ENCODE measurements around the gene C14orf132.
"Not testable (repeated sequence)": the region's sequence is repeated elsewhere in the genome, so short reads cannot be mapped to it uniquely, and the experiment has no call there.

C14orf132 gene

GRCh38 chr14:96062010-96062409 is 22.8 kb downstream of the C14orf132 start:
- no peak overlapping the region for H3K27ac Mint-ChIP-seq
- no peaks in the 10 kb centered on the region for H3K4me1 Mint-ChIP-seq (ENCODE audit: low read depth)
- H3K27me3 Mint-ChIP-seq (ENCODE audit: low read depth): peaks cover 10% of the 10 kb centered on the region
- H3K9me3 Mint-ChIP-seq: no peaks in the 10 kb centered on the region
- no peaks in the 10 kb centered on the region for H3K36me3 Mint-ChIP-seq (ENCODE audit: low read depth)
- no peak overlapping the region for H3K4me3 Mint-ChIP-seq

GRCh38 chr14:96062506-96062905 is 23.3 kb downstream of the C14orf132 start:
- Mint-ChIP-seq H3K36me3 (ENCODE audit: low read depth) (no peaks in the 10 kb centered on the region), H3K4me3 (no peak overlapping the region), H3K4me1 (ENCODE audit: low read depth) (no peaks in the 10 kb centered on the region), H3K27ac (no peak overlapping the region), H3K27me3 (ENCODE audit: low read depth) (peaks cover 10% of the 10 kb centered on the region), H3K9me3 (no peaks in the 10 kb centered on the region)

- no peaks in the 10 kb centered on the region for H3K9me3 Mint-ChIP-seq
- H3K27ac Mint-ChIP-seq: no peak overlapping the region
- peaks cover 10% of the 10 kb centered on the region for H3K27me3 Mint-ChIP-seq (ENCODE audit: low read depth)
- no peaks in the 10 kb centered on the region for H3K4me1 Mint-ChIP-seq (ENCODE audit: low read depth)
- no peaks in the 10 kb centered on the region for H3K36me3 Mint-ChIP-seq (ENCODE audit: low read depth)
- H3K4me3 Mint-ChIP-seq: no peak overlapping the region
Measured at GRCh38 chr14:96064866-96065265, 25.7 kb downstream of the C14orf132 start.

- no peaks in the 10 kb centered on the region for H3K36me3 Mint-ChIP-seq (ENCODE audit: low read depth)
- no peak overlapping the region for H3K4me3 Mint-ChIP-seq
- peaks cover 5% of the 10 kb centered on the region for H3K27me3 Mint-ChIP-seq (ENCODE audit: low read depth)
- H3K9me3 Mint-ChIP-seq: no peaks in the 10 kb centered on the region
- no peaks in the 10 kb centered on the region for H3K4me1 Mint-ChIP-seq (ENCODE audit: low read depth)
- H3K27ac Mint-ChIP-seq: no peak overlapping the region
Measured at GRCh38 chr14:96065661-96066459, 26.7 kb downstream of the C14orf132 start.

GRCh38 chr14:96066976-96067375 is 27.8 kb downstream of the C14orf132 start:
- Mint-ChIP-seq H3K36me3 (ENCODE audit: low read depth) (no peaks in the 10 kb centered on the region), H3K9me3 (no peaks in the 10 kb centered on the region), H3K27me3 (ENCODE audit: low read depth) (peaks cover 3% of the 10 kb centered on the region), H3K4me1 (ENCODE audit: low read depth) (no peaks in the 10 kb centered on the region), H3K27ac (no peak overlapping the region), H3K4me3 (no peak overlapping the region)

GRCh38 chr14:96067985-96068930 is 29.1 kb downstream of the C14orf132 start:
- no peaks in the 10 kb centered on the region for H3K27me3 Mint-ChIP-seq (ENCODE audit: low read depth)
- no peaks in the 10 kb centered on the region for H3K9me3 Mint-ChIP-seq
- H3K4me3 Mint-ChIP-seq: no peak overlapping the region
- no peaks in the 10 kb centered on the region for H3K4me1 Mint-ChIP-seq (ENCODE audit: low read depth)
- no peak overlapping the region for H3K27ac Mint-ChIP-seq
- no peaks in the 10 kb centered on the region for H3K36me3 Mint-ChIP-seq (ENCODE audit: low read depth)

- H3K9me3 Mint-ChIP-seq: no peaks in the 10 kb centered on the region
- H3K27me3 Mint-ChIP-seq (ENCODE audit: low read depth): peaks cover 5% of the 10 kb centered on the region
- H3K27ac Mint-ChIP-seq: no peak overlapping the region
- H3K4me3 Mint-ChIP-seq: no peak overlapping the region
- no peaks in the 10 kb centered on the region for H3K4me1 Mint-ChIP-seq (ENCODE audit: low read depth)
- no peaks in the 10 kb centered on the region for H3K36me3 Mint-ChIP-seq (ENCODE audit: low read depth)
Measured at GRCh38 chr14:96069421-96069820, 30.3 kb downstream of the C14orf132 start.

- H3K4me3 Mint-ChIP-seq: no peak overlapping the region
- no peaks in the 10 kb centered on the region for H3K36me3 Mint-ChIP-seq (ENCODE audit: low read depth)
- H3K27me3 Mint-ChIP-seq (ENCODE audit: low read depth): peaks cover 17% of the 10 kb centered on the region
- H3K4me1 Mint-ChIP-seq (ENCODE audit: low read depth): no peaks in the 10 kb centered on the region
- H3K27ac Mint-ChIP-seq: no peak overlapping the region
- H3K9me3 Mint-ChIP-seq: no peaks in the 10 kb centered on the region
Measured at GRCh38 chr14:96071561-96071960, 32.4 kb downstream of the C14orf132 start.

- Mint-ChIP-seq H3K27me3 (ENCODE audit: low read depth) (peaks cover 17% of the 10 kb centered on the region), H3K9me3 (no peaks in the 10 kb centered on the region), H3K4me1 (ENCODE audit: low read depth) (no peaks in the 10 kb centered on the region), H3K27ac (no peak overlapping the region), H3K36me3 (ENCODE audit: low read depth) (no peaks in the 10 kb centered on the region), H3K4me3 (no peak overlapping the region)
Measured at GRCh38 chr14:96072076-96072475, 32.9 kb downstream of the C14orf132 start.

- no peaks in the 10 kb centered on the region for H3K36me3 Mint-ChIP-seq (ENCODE audit: low read depth)
- H3K27me3 Mint-ChIP-seq (ENCODE audit: low read depth): peaks cover 17% of the 10 kb centered on the region
- H3K4me3 Mint-ChIP-seq: no peak overlapping the region
- no peaks in the 10 kb centered on the region for H3K9me3 Mint-ChIP-seq
- no peak overlapping the region for H3K27ac Mint-ChIP-seq
- no peaks in the 10 kb centered on the region for H3K4me1 Mint-ChIP-seq (ENCODE audit: low read depth)
Measured at GRCh38 chr14:96072746-96073145, 33.6 kb downstream of the C14orf132 start.

GRCh38 chr14:96073260-96074039 is 34.3 kb downstream of the C14orf132 start:
- not testable (repeated sequence) for H3K9me3 Mint-ChIP-seq; H3K36me3 Mint-ChIP-seq (ENCODE audit: low read depth); H3K27ac Mint-ChIP-seq; H3K4me1 Mint-ChIP-seq (ENCODE audit: low read depth); H3K4me3 Mint-ChIP-seq
- peaks cover 17% of the 10 kb centered on the region for H3K27me3 Mint-ChIP-seq (ENCODE audit: low read depth)

GRCh38 chr14:96077983-96078624 is 38.9 kb downstream of the C14orf132 start:
- Mint-ChIP-seq H3K27me3 (ENCODE audit: low read depth) (peaks cover 17% of the 10 kb centered on the region), H3K27ac (no peak overlapping the region), H3K36me3 (ENCODE audit: low read depth) (no peaks in the 10 kb centered on the region), H3K9me3 (no peaks in the 10 kb centered on the region), H3K4me1 (ENCODE audit: low read depth) (peaks cover 2% of the 10 kb centered on the region), H3K4me3 (no peak overlapping the region)

GRCh38 chr14:96078625-96079016 is 39.5 kb downstream of the C14orf132 start:
- Mint-ChIP-seq H3K27me3 (ENCODE audit: low read depth) (peaks cover 17% of the 10 kb centered on the region), H3K4me3 (no peak overlapping the region), H3K9me3 (no peaks in the 10 kb centered on the region), H3K36me3 (ENCODE audit: low read depth) (no peaks in the 10 kb centered on the region), H3K27ac (no peak overlapping the region), H3K4me1 (ENCODE audit: low read depth) (peaks cover 2% of the 10 kb centered on the region)

GRCh38 chr14:96079066-96079465 is 39.9 kb downstream of the C14orf132 start:
- Mint-ChIP-seq H3K27me3 (ENCODE audit: low read depth) (peaks cover 13% of the 10 kb centered on the region), H3K9me3 (no peaks in the 10 kb centered on the region), H3K4me1 (ENCODE audit: low read depth) (peaks cover 2% of the 10 kb centered on the region), H3K27ac (no peak overlapping the region), H3K4me3 (no peak overlapping the region), H3K36me3 (ENCODE audit: low read depth) (no peaks in the 10 kb centered on the region)
